B cell (primary cell): ENCODE data around the gene FAM120B. TPM values are rescaled to one million over a fixed set of nuclear protein-coding genes. Genes with fewer than 3 reads are reported as not detected.

Experiments
- ATAC-seq: fragments of 200-7000 bp; cut with Tn5 transposase; one replicate; pipeline ENCODE4 v1.10.0; 2021; ENCODE audit warnings: low read depth, mild to moderate bottlenecking, moderate number of reproducible peaks, moderate library complexity
- CTCF ChIA-PET: fragments of 350-600 bp; sonication (Branson Sonifier 250); formaldehyde crosslinking; loops from one replicate; lab custom pipeline; 2021; ENCODE audit warnings: antibody characterized with exemption, inconsistent platforms; lab: Charles Lee
- POLR2A ChIA-PET: fragments of 350-600 bp; sonication (Branson Sonifier 250); formaldehyde crosslinking; loops from one replicate; lab custom pipeline; 2021; ENCODE audit warnings: antibody characterized with exemption; lab: Charles Lee
- DNase-seq: peaks from one replicate; pipeline ENCODE4 v3.0.0; 2013
- H2AFZ ChIP-seq: 2 replicates; pipeline ENCODE4 v1.6.1; 2012; ENCODE audit warnings: mild to moderate bottlenecking, low read depth, low read length; ENCODE audit not compliant: insufficient read depth, poor library complexity, severe bottlenecking
- H3K27ac ChIP-seq, 2 donors: 1 replicate in 1 of 2; 2 replicates in 1 of 2; pipeline ENCODE4 v1.5.1; 2012 to 2013; ENCODE audit warnings: low read length in 2 of 2, mild to moderate bottlenecking in 2 of 2, moderate library complexity in 1 of 2
- H3K27me3 ChIP-seq, 4 experiments: fragments of 200-600 bp in 1 of 4; sonication (generic) in 1 of 4; replicated peaks in 1 of 4; 1 replicate in 2 of 4; 2 replicates in 2 of 4; pipeline versions ENCODE4 v1.6.1 to v1.7.0; 2013 to 2016; ENCODE audit warnings: low read length in 3 of 4, mild to moderate bottlenecking in 2 of 4, mixed read lengths in 1 of 4, moderate library complexity in 1 of 4; ENCODE audit not compliant: insufficient read depth in 4 of 4, control insufficient read depth in 3 of 4; ENCODE audit errors: control extremely low read depth in 1 of 4
- H3K36me3 ChIP-seq, 2 experiments: replicated peaks in 1 of 2; 1 replicate in 1 of 2; 2 replicates in 1 of 2; pipeline versions ENCODE4 v1.6.1 to v1.7.1; 2013; ENCODE audit warnings: low read length in 1 of 2; ENCODE audit not compliant: insufficient read depth in 2 of 2, control insufficient read depth in 1 of 2; ENCODE audit errors: control extremely low read depth in 1 of 2, extremely low read depth in 1 of 2
- H3K4me1 ChIP-seq, 2 donors: fragments of 200-600 bp in 1 of 2; sonication (generic) in 1 of 2; 1 replicate in 1 of 2; 2 replicates in 1 of 2; pipeline versions ENCODE4 v1.5.1 to v1.6.1; 2013 to 2017; ENCODE audit warnings: low read length in 2 of 2; ENCODE audit not compliant: control insufficient read depth in 2 of 2, insufficient read depth in 2 of 2
- H3K4me2 ChIP-seq: replicated peaks from 2 replicates; pipeline ENCODE3; 2012; ENCODE audit warnings: mild to moderate bottlenecking, low read depth, low read length; ENCODE audit not compliant: poor library complexity, severe bottlenecking
- H3K4me3 ChIP-seq, 5 experiments: fragments of 200-600 bp in 1 of 5; sonication (generic) in 1 of 5; 1 replicate in 3 of 5; 2 replicates in 2 of 5; pipeline versions ENCODE4 v1.5.1 to v1.7.0; 2011 to 2016; ENCODE audit warnings: low read length in 4 of 5, mild to moderate bottlenecking in 4 of 5, low read depth in 2 of 5, control low read depth in 1 of 5, moderate library complexity in 1 of 5; ENCODE audit not compliant: insufficient read depth in 1 of 5; ENCODE audit errors: control extremely low read depth in 1 of 5, extremely low read depth in 1 of 5
- H3K79me2 ChIP-seq: fragments of 200-600 bp; sonication (generic); one replicate; pipeline ENCODE4 v1.6.0; 2016; ENCODE audit warnings: low read length; ENCODE audit not compliant: control insufficient read depth, insufficient read depth
- H3K9ac ChIP-seq: fragments of 200-600 bp; sonication (generic); 2 replicates; pipeline ENCODE4 v1.6.1; 2017; ENCODE audit warnings: mild to moderate bottlenecking, low read length, moderate library complexity
- H3K9me3 ChIP-seq, 3 donors: one replicate each; pipeline versions ENCODE4 v1.6.1 to v1.7.1; 2013; ENCODE audit warnings: low read length in 2 of 3; ENCODE audit not compliant: control insufficient read depth in 2 of 3, insufficient read depth in 1 of 3; ENCODE audit errors: control extremely low read depth in 1 of 3
- H4K20me1 ChIP-seq: 2 replicates; pipeline ENCODE4 v1.6.0; 2012; ENCODE audit warnings: mild to moderate bottlenecking, low read length; ENCODE audit not compliant: insufficient read depth, control insufficient read depth, poor library complexity, severe bottlenecking
- H3K27ac Mint-ChIP-seq: one replicate; pipeline ENCODE4 v1.8.0; 2021; ENCODE audit warnings: mixed read lengths
- H3K27me3 Mint-ChIP-seq: one replicate; pipeline ENCODE4 v1.8.0; 2021; ENCODE audit warnings: mixed read lengths
- H3K4me1 Mint-ChIP-seq: one replicate; pipeline ENCODE4 v1.8.0; 2021; ENCODE audit warnings: mixed read lengths
- H3K4me3 Mint-ChIP-seq: one replicate; pipeline ENCODE4 v1.8.0; 2021; ENCODE audit warnings: mixed read lengths
- H3K9me3 Mint-ChIP-seq: one replicate; pipeline ENCODE4 v1.8.0; 2022; ENCODE audit warnings: mixed read lengths; ENCODE audit not compliant: insufficient read depth
- CTCF ChIP-seq: fragments of 200-600 bp; IDR thresholded peaks from one replicate; pipeline ENCODE4 v1.8.0; 2022; ENCODE audit warnings: antibody characterized with exemption, mild to moderate bottlenecking
- EZH2 ChIP-seq: IDR thresholded peaks from 2 replicates; pipeline ENCODE4 v1.6.1; 2012; ENCODE audit warnings: borderline replicate concordance, low read depth, mild to moderate bottlenecking, moderate library complexity, low read length; ENCODE audit not compliant: insufficient read depth, poor library complexity, severe bottlenecking
- WGBS: methylation state at CpG from one replicate; pipeline ENCODE4 v1.1.5; 2013; ENCODE audit warnings: missing lambda C conversion rate; ENCODE audit not compliant: insufficient coverage; 5-methylcytosine and 5-hydroxymethylcytosine counted together
- intact Hi-C: fragments of 100-400 bp; cut with micrococcal nuclease; formaldehyde crosslinking; loops from one replicate; pipeline ENCODE4 v1.10.0; 2022
- polyA plus RNA-seq: library from polyadenylated mRNA; depleted of rRNA; stranded (reverse); fragments of >200 nt; gene quantifications from 2 replicates; pipeline ENCODE4 v1.2.3, GENCODE V29; 2012
- total RNA-seq, 2 donors: library from RNA; stranded (reverse); fragments of 120-200 nt in 1 of 2; gene quantifications; 1 replicate in 1 of 2; 2 replicates in 1 of 2; pipeline versions ENCODE4 v1.2.3 to v1.2.4, GENCODE V29; 2013 to 2022

Gene FAM120B
- total and polyA plus RNA-seq, 2 donors (not counting 1 experiment from before 2014, with no cell fraction given) = 12.5 to 51.7 TPM

GRCh38 chr6:170367241-170367640 lies 60.7 kb downstream of the FAM120B start:
- no peak for ATAC-seq
- peaks cover 6 to 36% of the 10 kb centered on the region in 2 experiments for H3K36me3 ChIP-seq
- H3K4me1 Mint-ChIP-seq = no peaks in the 10 kb centered on the region
- ChIA-PET CTCF (interaction anchor here (1.0 kb wide), 1 partner anchor 15 kb away, joined by 3 read pairs; no protein-coding TSS in a partner anchor), POLR2A (no interaction called here)
- no peak for TF ChIP-seq EZH2
- no peak overlapping the region for H3K27ac Mint-ChIP-seq
- no peak overlapping the region for H3K4me2 ChIP-seq
- H2AFZ ChIP-seq = no peak overlapping the region
- no peaks in the 10 kb centered on the region for H3K27me3 ChIP-seq
- no peak overlapping the region for H3K4me3 Mint-ChIP-seq
- no peak overlapping the region for H3K27ac ChIP-seq
- no peaks in the 10 kb centered on the region for H3K27me3 Mint-ChIP-seq
- H3K79me2 ChIP-seq = no peaks in the 10 kb centered on the region
- H3K9me3 ChIP-seq = no peaks in the 10 kb centered on the region
- intact Hi-C loops = no loop called here
- H3K9ac ChIP-seq = no peak overlapping the region
- DNase-seq = no peak
- no peaks in the 10 kb centered on the region for H3K4me1 ChIP-seq
- H3K9me3 Mint-ChIP-seq = no peaks in the 10 kb centered on the region
- WGBS = over 99% methylated on average over 9 of the region's 10 CpGs
- H3K4me3 ChIP-seq = no peak overlapping the region
- H4K20me1 ChIP-seq = no peaks in the 10 kb centered on the region

- Histone ChIP-seq H4K20me1 (no peaks in the 10 kb centered on the region), H3K36me3 (peaks cover 1 to 29% of the 10 kb centered on the region in 2 experiments)
- WGBS = no CpG with 5 or more reads among the region's 2 CpGs
Measured at GRCh38 chr6:170368544-170368943, 62.0 kb downstream of the FAM120B start.

More at GRCh38 chr6:170368544-170368943, 62.0 kb downstream of the FAM120B start:
- CTCF ChIA-PET = no interaction called here
- H3K27me3 ChIP-seq = no peaks in the 10 kb centered on the region
- H3K4me1 ChIP-seq = no peaks in the 10 kb centered on the region
- no peak overlapping the region for H3K9ac ChIP-seq
- no peak overlapping the region for H3K4me3 Mint-ChIP-seq
- H3K4me3 ChIP-seq = no peak overlapping the region
- DNase-seq (no peak), ATAC-seq (no peak)
- no peaks in the 10 kb centered on the region for H3K4me1 Mint-ChIP-seq
- H3K9me3 Mint-ChIP-seq = no peaks in the 10 kb centered on the region
- no peaks in the 10 kb centered on the region for H3K79me2 ChIP-seq
- H3K4me2 ChIP-seq = no peak overlapping the region
- POLR2A ChIA-PET = no interaction called here
- TF ChIP-seq CTCF = no peak
- TF ChIP-seq EZH2 = no peak
- H3K27ac Mint-ChIP-seq = no peak overlapping the region
- no peaks in the 10 kb centered on the region for H3K9me3 ChIP-seq
- H3K27ac ChIP-seq = no peak overlapping the region
- intact Hi-C loops = no loop called here
- no peaks in the 10 kb centered on the region for H3K27me3 Mint-ChIP-seq
- H2AFZ ChIP-seq = no peak overlapping the region
